Smooth muscle cell of the brain vasculature (primary cell): Measurements from ENCODE around the gene STIM2.

Source experiments
- DNase-seq: peaks from one replicate; pipeline ENCODE4 v3.0.0-alpha.2; 2012; ENCODE audit warnings: low read depth, low spot score

The STIM2 gene

GRCh38 chr4:26837993-26838842, 22.4 kb upstream of the STIM2 start:
- DNase-seq: no peak

- no peak for DNase-seq
Measured at GRCh38 chr4:26839016-26839415, 21.6 kb upstream of the STIM2 start.

GRCh38 chr4:26839534-26839951, 21.1 kb upstream of the STIM2 start:
- no peak for DNase-seq

- DNase-seq: no peak
Measured at GRCh38 chr4:26840786-26841185, 19.9 kb upstream of the STIM2 start.

GRCh38 chr4:26842911-26843310, 17.7 kb upstream of the STIM2 start:
- no peak for DNase-seq

GRCh38 chr4:26850528-26850927, 10.1 kb upstream of the STIM2 start:
- no peak for DNase-seq

- DNase-seq: no peak
Measured at GRCh38 chr4:26851129-26851528, 9.5 kb upstream of the STIM2 start.

GRCh38 chr4:26854701-26855100, 5.9 kb upstream of the STIM2 start:
- no peak for DNase-seq

GRCh38 chr4:26856906-26857277, 3.7 kb upstream of the STIM2 start:
- DNase-seq: no peak

GRCh38 chr4:26857278-26858034, 3.2 kb upstream of the STIM2 start:
- DNase-seq: no peak

- DNase-seq: no peak
Measured at GRCh38 chr4:26858035-26858918, 2.4 kb upstream of the STIM2 start.

- DNase-seq: no peak
Measured at GRCh38 chr4:26858947-26859401, 1.7 kb upstream of the STIM2 start.

GRCh38 chr4:26859762-26860156, 882 bp upstream of the STIM2 start:
- DNase-seq: no peak

- no peak for DNase-seq
Measured at GRCh38 chr4:26860922-26861433, 337 bp downstream of the STIM2 start.

GRCh38 chr4:26861434-26862186, 969 bp downstream of the STIM2 start:
- no peak for DNase-seq

- DNase-seq: no peak
Measured at GRCh38 chr4:26862381-26862915, 1.8 kb downstream of the STIM2 start.

- no peak for DNase-seq
Measured at GRCh38 chr4:26863512-26863911, 2.9 kb downstream of the STIM2 start.

GRCh38 chr4:26864899-26865298, 4.3 kb downstream of the STIM2 start:
- DNase-seq: no peak

GRCh38 chr4:26866203-26866602, 5.6 kb downstream of the STIM2 start:
- DNase-seq: no peak

GRCh38 chr4:26866781-26867180, 6.1 kb downstream of the STIM2 start:
- DNase-seq: no peak
